ENCODE data around the gene PGBD5.

Gene PGBD5

GRCh38 chr1:230321741-230322420 lies 104.3 kb downstream of the PGBD5 start:
- no peak for DNase-seq (ENCODE audit: low spot score)

DNA sequence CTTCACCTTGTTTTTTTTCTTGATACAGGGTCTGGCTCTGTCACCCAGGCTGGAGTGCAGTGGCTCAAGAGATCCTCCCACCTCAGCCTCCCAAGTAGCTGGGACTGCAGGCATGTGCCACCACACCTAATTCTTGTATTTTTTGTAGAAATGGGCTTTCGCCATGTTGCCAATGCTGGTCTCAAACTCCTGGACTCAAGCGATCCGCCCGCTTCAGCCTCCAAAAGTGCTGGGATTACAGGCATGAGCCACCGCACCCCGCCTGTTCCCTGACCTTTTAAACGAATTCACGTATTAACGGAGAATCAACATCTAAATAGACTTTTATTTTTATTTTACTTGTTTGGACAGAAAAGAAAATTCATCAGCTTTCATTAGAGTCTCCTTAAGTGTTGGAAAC lies 104.8 kb downstream of the PGBD5 start:
- DNase-seq (ENCODE audit: low spot score) = no peak

- DNase-seq (ENCODE audit: low spot score) = no peak
Observed at GRCh38 chr1:230320804-230321203, 105.3 kb downstream of the PGBD5 start.

- no peak for DNase-seq (ENCODE audit: low spot score)
Observed at GRCh38 chr1:230319014-230319747, 107.0 kb downstream of the PGBD5 start.

GRCh38 chr1:230317823-230318819 lies 108.0 kb downstream of the PGBD5 start:
- no peak for DNase-seq (ENCODE audit: low spot score)

DNA sequence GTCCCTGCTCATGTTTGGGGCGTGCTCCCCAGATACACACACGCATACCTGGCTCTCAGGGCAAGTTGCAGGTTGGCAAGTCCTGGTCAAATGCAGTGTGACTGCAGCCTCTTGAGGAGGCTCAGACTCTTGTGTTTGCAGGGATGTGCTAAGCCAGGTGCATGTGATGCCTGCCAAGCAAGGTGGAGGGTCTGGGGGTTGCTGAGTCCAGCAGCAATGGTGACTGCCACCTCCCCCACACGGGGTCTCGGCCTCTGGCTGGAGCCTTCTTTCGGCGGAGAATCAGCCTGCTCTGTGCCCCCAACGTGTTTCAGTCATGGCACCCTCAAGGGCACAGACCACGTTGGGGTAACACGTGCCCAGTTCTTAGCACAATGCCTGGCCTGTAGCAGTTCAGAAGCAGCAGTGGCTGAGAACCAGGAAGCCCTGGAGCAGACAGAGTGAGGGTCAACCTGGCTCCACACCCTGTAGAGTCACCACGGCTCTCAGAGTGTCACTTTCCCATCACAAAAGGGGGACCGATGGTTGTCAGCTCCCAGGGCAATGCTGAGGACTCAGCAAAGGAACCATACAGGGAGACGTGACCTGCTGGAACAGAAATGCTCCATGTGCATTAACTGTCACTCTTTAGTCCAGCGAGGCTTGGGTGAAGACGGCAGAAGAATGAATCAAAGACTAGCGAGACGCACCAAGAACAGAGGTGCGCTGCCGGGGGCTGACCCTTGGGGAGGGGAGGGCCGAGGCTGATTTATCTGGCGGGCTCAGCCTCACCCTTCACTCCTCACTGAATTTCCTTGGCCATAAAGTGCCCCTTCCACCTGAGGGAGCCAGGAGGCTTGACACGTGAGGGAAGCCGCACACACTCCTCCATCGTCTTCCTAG lies 109.0 kb downstream of the PGBD5 start:
- DNase-seq (ENCODE audit: low spot score) = no peak

- no peak for DNase-seq (ENCODE audit: low spot score)
Observed at GRCh38 chr1:230315099-230315498, 111.0 kb downstream of the PGBD5 start.

GRCh38 chr1:230314142-230314470 lies 112.0 kb downstream of the PGBD5 start:
- no peak for DNase-seq (ENCODE audit: low spot score)

- no peak for DNase-seq (ENCODE audit: low spot score)
Observed at GRCh38 chr1:230313453-230314141, 112.5 kb downstream of the PGBD5 start.

DNA sequence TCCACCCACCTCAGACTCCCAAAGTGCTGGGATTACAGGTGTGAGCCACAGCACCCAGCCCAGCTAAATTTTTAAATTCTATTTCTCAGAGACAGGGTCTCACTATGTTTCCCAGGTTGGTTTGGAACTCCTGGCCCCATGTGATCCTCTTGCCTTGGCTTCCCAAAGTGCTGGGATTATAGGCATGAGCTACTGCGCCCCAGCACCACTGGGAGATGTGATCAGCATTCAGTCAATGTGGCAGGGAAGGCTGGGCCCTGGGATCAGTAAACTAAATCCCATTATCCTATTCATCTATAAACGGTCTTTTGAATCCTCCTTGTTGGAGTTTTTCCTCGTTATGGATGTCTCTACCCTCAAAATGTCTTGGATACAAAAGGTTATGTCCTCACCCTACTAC lies 113.5 kb downstream of the PGBD5 start:
- no peak for DNase-seq (ENCODE audit: low spot score)

- peak; percentile 90 for DNase-seq (ENCODE audit: low spot score)
Observed at GRCh38 chr1:230310381-230311163, 115.6 kb downstream of the PGBD5 start.

GRCh38 chr1:230309646-230310177 lies 116.4 kb downstream of the PGBD5 start:
- DNase-seq (ENCODE audit: low spot score) = no peak

DNA sequence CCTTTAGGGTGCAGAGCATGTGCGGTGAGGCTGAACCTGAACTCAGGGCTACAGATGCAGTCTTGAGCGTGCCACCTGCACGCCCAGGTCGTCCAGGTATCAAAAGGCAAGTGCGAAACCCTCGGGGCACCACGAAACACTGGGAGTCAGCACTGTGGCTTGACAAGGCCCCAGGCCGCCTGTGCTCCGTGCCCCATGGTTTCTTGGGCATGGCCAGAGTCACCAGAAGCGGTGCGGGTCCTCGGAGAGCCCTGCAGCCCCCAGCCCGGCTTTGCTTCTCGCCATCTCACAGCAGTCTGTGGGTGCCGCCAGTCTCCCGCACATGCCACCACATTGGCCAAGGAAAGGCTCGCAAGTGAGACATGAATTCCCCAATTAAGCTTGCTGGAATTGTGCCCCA lies 117.3 kb downstream of the PGBD5 start:
- DNase-seq (ENCODE audit: low spot score) = no peak

GRCh38 chr1:230308039-230308438 lies 118.1 kb downstream of the PGBD5 start:
- DNase-seq (ENCODE audit: low spot score) = peak; percentile 55

GRCh38 chr1:230307213-230307612 lies 118.9 kb downstream of the PGBD5 start:
- no peak for DNase-seq (ENCODE audit: low spot score)

DNA sequence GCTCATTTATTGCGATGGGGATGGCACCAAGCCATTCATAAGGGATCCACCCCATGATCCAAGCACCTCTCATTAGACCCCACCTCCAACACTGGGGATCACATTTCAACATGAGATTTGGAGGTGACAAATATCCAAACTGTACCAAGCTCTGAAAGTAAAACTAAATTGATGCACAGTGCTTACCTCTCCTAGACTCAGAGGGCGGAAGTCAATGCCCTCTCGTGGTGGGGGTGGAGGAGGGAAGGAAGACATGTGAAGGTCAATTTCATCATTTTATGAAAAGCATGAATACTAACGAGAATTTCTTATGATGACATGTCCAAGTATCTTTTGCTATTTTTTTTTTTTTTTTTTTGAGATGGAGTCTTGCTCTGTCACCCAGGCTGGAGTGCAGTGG lies 120.0 kb downstream of the PGBD5 start:
- no peak for DNase-seq (ENCODE audit: low spot score)

GRCh38 chr1:230303822-230304221 lies 122.3 kb downstream of the PGBD5 start:
- DNase-seq (ENCODE audit: low spot score) = no peak

- no peak for DNase-seq (ENCODE audit: low spot score)
Observed at GRCh38 chr1:230303069-230303468, 123.1 kb downstream of the PGBD5 start.

- DNase-seq (ENCODE audit: low spot score) = no peak
Observed at GRCh38 chr1:230301822-230302221, 124.3 kb downstream of the PGBD5 start.

DNA sequence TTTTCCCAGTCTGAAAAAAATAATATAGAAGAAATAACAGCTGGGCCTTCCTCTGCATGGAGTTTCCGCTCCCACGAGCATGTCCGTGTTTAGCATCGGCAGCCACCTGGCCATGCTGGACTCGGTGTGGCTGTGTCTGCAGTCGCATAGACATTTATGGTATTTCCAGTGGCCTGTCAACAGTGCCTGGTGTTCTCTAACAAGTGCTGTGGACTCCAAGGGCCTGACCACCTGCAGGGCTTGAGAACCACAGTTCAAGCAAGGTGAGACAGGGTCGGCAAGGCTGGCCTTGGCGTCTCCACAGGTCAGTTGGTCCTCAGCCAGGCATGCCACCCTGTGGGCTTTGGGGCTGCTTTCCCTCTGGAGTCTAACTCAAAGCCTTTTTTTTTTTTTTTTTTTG lies 124.8 kb downstream of the PGBD5 start:
- no peak for DNase-seq (ENCODE audit: low spot score)

Measured in iPS-NIHi11 (cell line).